ENCODE data around the gene CERS4. TPM values are rescaled to one million over a fixed set of nuclear protein-coding genes. Genes with fewer than 3 reads are reported as not detected.

CERS4 gene
- total and polyA plus RNA-seq, 10 donors, result 27.7 to 49.2 (median 43.1) TPM

DNA sequence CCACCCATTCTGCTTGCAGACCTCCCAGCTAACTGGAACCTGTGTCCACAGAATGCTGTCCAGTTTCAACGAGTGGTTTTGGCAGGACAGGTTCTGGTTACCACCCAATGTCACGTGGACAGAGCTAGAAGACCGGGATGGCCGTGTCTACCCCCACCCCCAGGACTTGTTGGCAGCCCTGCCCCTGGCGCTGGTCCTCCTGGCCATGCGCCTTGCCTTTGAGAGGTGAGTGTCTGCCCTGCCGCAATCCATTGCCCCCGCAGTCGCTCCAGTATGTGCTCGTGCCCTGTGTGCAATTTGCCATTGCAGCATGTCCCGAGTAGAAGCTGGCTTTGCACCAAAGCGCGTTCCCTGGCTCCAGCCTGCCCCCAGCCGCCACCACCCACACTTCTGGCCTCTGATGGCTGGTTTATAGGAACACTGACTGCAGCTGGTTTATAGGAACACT is 41.9 kb downstream of the CERS4 start:
- peak; percentile 32 to 56 (median 43) for TF ChIP-seq POLR2AphosphoS5 (IDR thresholded peaks at IDR 0.05)
- TF ChIP-seq, protein P1, sequence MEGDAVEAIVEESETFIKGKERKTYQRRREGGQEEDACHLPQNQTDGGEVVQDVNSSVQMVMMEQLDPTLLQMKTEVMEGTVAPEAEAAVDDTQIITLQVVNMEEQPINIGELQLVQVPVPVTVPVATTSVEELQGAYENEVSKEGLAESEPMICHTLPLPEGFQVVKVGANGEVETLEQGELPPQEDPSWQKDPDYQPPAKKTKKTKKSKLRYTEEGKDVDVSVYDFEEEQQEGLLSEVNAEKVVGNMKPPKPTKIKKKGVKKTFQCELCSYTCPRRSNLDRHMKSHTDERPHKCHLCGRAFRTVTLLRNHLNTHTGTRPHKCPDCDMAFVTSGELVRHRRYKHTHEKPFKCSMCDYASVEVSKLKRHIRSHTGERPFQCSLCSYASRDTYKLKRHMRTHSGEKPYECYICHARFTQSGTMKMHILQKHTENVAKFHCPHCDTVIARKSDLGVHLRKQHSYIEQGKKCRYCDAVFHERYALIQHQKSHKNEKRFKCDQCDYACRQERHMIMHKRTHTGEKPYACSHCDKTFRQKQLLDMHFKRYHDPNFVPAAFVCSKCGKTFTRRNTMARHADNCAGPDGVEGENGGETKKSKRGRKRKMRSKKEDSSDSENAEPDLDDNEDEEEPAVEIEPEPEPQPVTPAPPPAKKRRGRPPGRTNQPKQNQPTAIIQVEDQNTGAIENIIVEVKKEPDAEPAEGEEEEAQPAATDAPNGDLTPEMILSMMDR (IDR thresholded peaks at IDR 0.05 in 8 of 11, conservative IDR thresholded peaks at IDR 0.05 in 3 of 11), result no peak
- no peaks in the 10 kb centered on the region for H3K27me3 ChIP-seq (replicated peaks in 1 of 7)
- WGBS, 5 donors, result 74 to 90% (median 84%) methylated on average over 8 to 14 of the region's 14 CpGs
- H3K9me3 ChIP-seq, result no peaks in the 10 kb centered on the region
- no peak for DNase-seq
- no peak overlapping the region for H3K27ac ChIP-seq
- H3K4me3 ChIP-seq, result no peak overlapping the region
- H3K4me1 ChIP-seq, result peaks cover 0 to 13% (median 6%) of the 10 kb centered on the region in 6 donors
- intact Hi-C loops (cut with DNase I; ENCODE audit: low total_unique reads), result loop anchor here (5.0 kb wide), 1 partner anchor 304 kb away; no protein-coding TSS in a partner anchor
- peaks cover 0 to 58% (median 9%) of the 10 kb centered on the region in 6 donors for H3K36me3 ChIP-seq

DNA sequence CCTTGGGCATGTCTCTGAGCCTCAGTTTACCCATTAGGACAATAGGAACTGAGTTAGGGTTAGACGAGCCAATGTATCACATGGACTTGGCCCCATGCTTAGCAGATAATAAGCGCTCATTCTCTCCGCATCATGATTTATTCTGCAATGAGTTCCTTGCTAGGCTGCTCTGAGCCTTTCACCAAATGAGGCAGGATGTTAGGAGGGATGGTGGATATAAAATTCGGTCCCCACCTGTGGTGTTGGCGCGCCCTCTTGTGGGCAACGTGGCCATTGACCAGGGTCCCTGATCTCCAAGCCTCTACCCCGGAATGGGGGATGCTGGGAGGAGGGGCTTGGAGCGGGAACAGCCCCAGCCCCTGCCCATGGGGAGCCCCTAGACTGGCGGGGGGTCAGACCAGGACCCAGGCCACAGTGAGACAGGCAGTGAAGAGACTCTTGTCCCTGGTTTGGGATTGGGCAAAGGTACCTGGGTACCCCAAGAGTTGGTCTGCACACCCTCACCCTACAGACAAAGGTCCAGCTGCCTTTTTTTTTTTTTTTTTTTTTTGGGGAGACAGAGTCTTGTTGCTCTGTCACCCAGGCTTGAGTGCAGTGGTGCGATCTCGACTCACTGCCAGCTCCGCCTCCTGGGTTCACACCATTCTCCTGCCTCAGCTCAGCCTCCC is 43.9 kb downstream of the CERS4 start:
- Histone ChIP-seq H3K4me3 (no peak overlapping the region), H3K27ac (no peak overlapping the region), H3K9me3 (no peaks in the 10 kb centered on the region), H3K4me1 (peaks cover 0 to 13% (median 6%) of the 10 kb centered on the region in 6 donors), H3K36me3 (peaks cover 0 to 72% (median 29%) of the 10 kb centered on the region in 6 donors), H3K27me3 (replicated peaks in 1 of 7) (no peaks in the 10 kb centered on the region)
- 28 to 38% (median 34%) methylated on average over 10 to 13 of the region's 13 CpGs for WGBS, 5 donors
- TF ChIP-seq, protein P1 (IDR thresholded peaks at IDR 0.05 in 8 of 11, conservative IDR thresholded peaks at IDR 0.05 in 3 of 11), result peak; percentile 92 to 97 (median 95)
- TF ChIP-seq POLR2A (IDR thresholded peaks at IDR 0.05) (no peak), POLR2AphosphoS5 (IDR thresholded peaks at IDR 0.05) (peak; percentile 36 to 57 (median 56))
- DNase-seq, result peak; percentile 95
- intact Hi-C loops (cut with DNase I; ENCODE audit: low total_unique reads), result loop anchor here (2.0 to 5.0 kb wide), 2 partner anchors 94 to 306 kb away; no protein-coding TSS in a partner anchor

- 84 to 93% (median 87%) methylated on average over 11 to 12 of the region's 12 CpGs for WGBS, 5 donors
- Histone ChIP-seq H3K4me3 (no peak overlapping the region), H3K27me3 (replicated peaks in 1 of 7) (no peaks in the 10 kb centered on the region), H3K4me1 (peaks cover 0 to 13% (median 6%) of the 10 kb centered on the region in 6 donors), H3K9me3 (no peaks in the 10 kb centered on the region), H3K27ac (no peak overlapping the region), H3K36me3 (peaks cover 0 to 74% (median 31%) of the 10 kb centered on the region in 6 donors)
- intact Hi-C loops (cut with DNase I; ENCODE audit: low total_unique reads), result loop anchor here (2.0 to 5.0 kb wide), 2 partner anchors 95 to 306 kb away; no protein-coding TSS in a partner anchor
- TF ChIP-seq POLR2A (IDR thresholded peaks at IDR 0.05) (no peak), POLR2AphosphoS5 (IDR thresholded peaks at IDR 0.05) (no peak)
- TF ChIP-seq, protein P1 (IDR thresholded peaks at IDR 0.05 in 8 of 11, conservative IDR thresholded peaks at IDR 0.05 in 3 of 11), result no peak
- no peak for DNase-seq
Measured at GRCh38 chr19:8253678-8254077, 44.5 kb downstream of the CERS4 start.

All from spleen (tissue), 11 donors.